ENCODE results near the gene RSPH1. TPM values are rescaled to one million over a fixed set of nuclear protein-coding genes. Genes with fewer than 3 reads are reported as not detected.

RSPH1 gene
- total RNA-seq, 2 donors from 2014 or later: 1.8 to 2.2 TPM

DNA sequence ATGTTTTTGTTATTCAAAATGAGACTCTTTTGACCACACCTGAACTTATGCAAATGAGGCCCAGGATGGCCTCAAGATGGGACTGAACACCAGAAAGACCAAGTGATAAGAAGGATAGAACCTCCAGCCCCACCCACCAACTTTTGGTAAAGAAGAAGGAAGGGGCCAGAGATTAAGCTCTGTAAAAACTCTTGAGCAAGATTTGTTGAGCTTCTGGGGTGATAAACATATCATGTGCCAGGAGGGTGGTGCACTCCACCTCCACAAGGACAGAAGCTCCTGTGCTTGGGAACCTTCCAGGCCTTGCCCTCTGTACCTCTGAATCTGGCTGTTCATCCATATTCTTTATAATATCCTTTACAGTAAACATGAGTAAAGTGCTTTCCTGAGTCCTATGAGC, 5.3 kb downstream of the RSPH1 start:
- Mint-ChIP-seq H3K9me3 (no peaks in the 10 kb centered on the region), H3K27me3 (ENCODE audit: insufficient read depth) (peaks cover 13% of the 10 kb centered on the region), H3K36me3 (ENCODE audit: low read depth) (no peaks in the 10 kb centered on the region), H3K27ac (no peak overlapping the region), H3K4me3 (no peak overlapping the region), H3K4me1 (peaks cover 17% of the 10 kb centered on the region)
- no peak overlapping the region for H3K27ac ChIP-seq (ENCODE audit: low read depth, low read length)
- TF ChIP-seq CTCF (conservative IDR thresholded peaks at IDR 0.05): no peak
- H3K4me3 ChIP-seq (ENCODE audit: low read length): no peak overlapping the region
- H3K27me3 ChIP-seq (ENCODE audit: control insufficient read depth, insufficient read depth, low read length, poor library complexity, severe bottlenecking): no peaks in the 10 kb centered on the region
- H3K36me3 ChIP-seq (ENCODE audit: control insufficient read depth, insufficient read depth, low read length): no peaks in the 10 kb centered on the region
- DNase-seq: no peak
- no peak overlapping the region for H3K9ac ChIP-seq (ENCODE audit: extremely low read depth, low read length, poor library complexity, severe bottlenecking)
- H3K9me3 ChIP-seq (ENCODE audit: control insufficient read depth, low read length): no peaks in the 10 kb centered on the region
- peaks cover 5% of the 10 kb centered on the region for H3K4me1 ChIP-seq (ENCODE audit: control insufficient read depth, insufficient read depth, low read length)

DNA sequence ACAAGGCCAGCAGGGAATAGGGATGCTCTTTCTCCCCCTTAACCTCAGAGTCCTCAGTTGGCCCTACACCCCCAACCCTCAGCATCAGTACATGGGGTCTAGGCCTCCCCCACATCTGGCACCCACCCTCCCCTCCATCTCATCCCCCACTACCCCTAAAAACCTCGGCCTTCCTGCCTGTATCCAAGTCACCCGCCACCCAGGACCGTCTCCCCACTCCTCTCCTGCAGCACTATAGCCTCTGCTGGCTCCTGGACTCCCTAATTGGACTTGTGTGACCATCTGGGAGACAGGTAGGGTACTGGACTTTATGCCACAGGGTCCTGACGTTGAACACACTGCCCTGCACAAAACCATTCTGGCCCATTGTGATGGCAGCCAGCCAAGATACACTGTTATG, 6.0 kb downstream of the RSPH1 start:
- Mint-ChIP-seq H3K27me3 (ENCODE audit: insufficient read depth) (peaks cover 12% of the 10 kb centered on the region), H3K36me3 (ENCODE audit: low read depth) (no peaks in the 10 kb centered on the region), H3K27ac (no peak overlapping the region), H3K4me3 (no peak overlapping the region), H3K4me1 (peaks cover 15% of the 10 kb centered on the region), H3K9me3 (no peaks in the 10 kb centered on the region)
- H3K27ac ChIP-seq (ENCODE audit: low read depth, low read length): no peak overlapping the region
- WGBS, 2 experiments (ENCODE audit: insufficient coverage in 1 of 2, insufficient read length in 1 of 2): 67 to 92% methylated on average over 1 to 4 of the region's 4 CpGs
- H3K27me3 ChIP-seq (ENCODE audit: control insufficient read depth, insufficient read depth, low read length, poor library complexity, severe bottlenecking): no peaks in the 10 kb centered on the region
- H3K4me3 ChIP-seq (ENCODE audit: low read length): no peak overlapping the region
- no peak overlapping the region for H3K9ac ChIP-seq (ENCODE audit: extremely low read depth, low read length, poor library complexity, severe bottlenecking)
- peaks cover 5% of the 10 kb centered on the region for H3K4me1 ChIP-seq (ENCODE audit: control insufficient read depth, insufficient read depth, low read length)
- no peaks in the 10 kb centered on the region for H3K36me3 ChIP-seq (ENCODE audit: control insufficient read depth, insufficient read depth, low read length)
- no peaks in the 10 kb centered on the region for H3K9me3 ChIP-seq (ENCODE audit: control insufficient read depth, low read length)
- no peak for TF ChIP-seq CTCF (conservative IDR thresholded peaks at IDR 0.05)
- no peak for DNase-seq

- Mint-ChIP-seq H3K27ac (no peak overlapping the region), H3K36me3 (ENCODE audit: low read depth) (no peaks in the 10 kb centered on the region), H3K4me1 (peaks cover 15% of the 10 kb centered on the region), H3K27me3 (ENCODE audit: insufficient read depth) (peaks cover 10% of the 10 kb centered on the region), H3K9me3 (no peaks in the 10 kb centered on the region), H3K4me3 (no peak overlapping the region)
- no peak for DNase-seq
- Histone ChIP-seq H3K9ac (ENCODE audit: extremely low read depth, low read length, poor library complexity, severe bottlenecking) (no peak overlapping the region), H3K36me3 (ENCODE audit: control insufficient read depth, insufficient read depth, low read length) (no peaks in the 10 kb centered on the region), H3K9me3 (ENCODE audit: control insufficient read depth, low read length) (no peaks in the 10 kb centered on the region), H3K4me3 (ENCODE audit: low read length) (no peak overlapping the region), H3K4me1 (ENCODE audit: control insufficient read depth, insufficient read depth, low read length) (peaks cover 5% of the 10 kb centered on the region), H3K27me3 (ENCODE audit: control insufficient read depth, insufficient read depth, low read length, poor library complexity, severe bottlenecking) (no peaks in the 10 kb centered on the region), H3K27ac (ENCODE audit: low read depth, low read length) (no peak overlapping the region)
- no peak for TF ChIP-seq CTCF (conservative IDR thresholded peaks at IDR 0.05)
- 14 to 69% methylated on average over 1 to 2 of the region's 2 CpGs for WGBS, 2 experiments (ENCODE audit: insufficient coverage in 1 of 2, insufficient read length in 1 of 2)
Measured at GRCh38 chr21:42489006-42489563, 6.9 kb downstream of the RSPH1 start.

Measured in endodermal cell (in vitro differentiated cells).